ENCODE results near the gene SDC1. TPM values are rescaled to one million over a fixed set of nuclear protein-coding genes. Genes with fewer than 3 reads are reported as not detected.

Gene SDC1
- total RNA-seq, 4 donors from 2014 or later = 103 to 192 (median 127) TPM

DNA sequence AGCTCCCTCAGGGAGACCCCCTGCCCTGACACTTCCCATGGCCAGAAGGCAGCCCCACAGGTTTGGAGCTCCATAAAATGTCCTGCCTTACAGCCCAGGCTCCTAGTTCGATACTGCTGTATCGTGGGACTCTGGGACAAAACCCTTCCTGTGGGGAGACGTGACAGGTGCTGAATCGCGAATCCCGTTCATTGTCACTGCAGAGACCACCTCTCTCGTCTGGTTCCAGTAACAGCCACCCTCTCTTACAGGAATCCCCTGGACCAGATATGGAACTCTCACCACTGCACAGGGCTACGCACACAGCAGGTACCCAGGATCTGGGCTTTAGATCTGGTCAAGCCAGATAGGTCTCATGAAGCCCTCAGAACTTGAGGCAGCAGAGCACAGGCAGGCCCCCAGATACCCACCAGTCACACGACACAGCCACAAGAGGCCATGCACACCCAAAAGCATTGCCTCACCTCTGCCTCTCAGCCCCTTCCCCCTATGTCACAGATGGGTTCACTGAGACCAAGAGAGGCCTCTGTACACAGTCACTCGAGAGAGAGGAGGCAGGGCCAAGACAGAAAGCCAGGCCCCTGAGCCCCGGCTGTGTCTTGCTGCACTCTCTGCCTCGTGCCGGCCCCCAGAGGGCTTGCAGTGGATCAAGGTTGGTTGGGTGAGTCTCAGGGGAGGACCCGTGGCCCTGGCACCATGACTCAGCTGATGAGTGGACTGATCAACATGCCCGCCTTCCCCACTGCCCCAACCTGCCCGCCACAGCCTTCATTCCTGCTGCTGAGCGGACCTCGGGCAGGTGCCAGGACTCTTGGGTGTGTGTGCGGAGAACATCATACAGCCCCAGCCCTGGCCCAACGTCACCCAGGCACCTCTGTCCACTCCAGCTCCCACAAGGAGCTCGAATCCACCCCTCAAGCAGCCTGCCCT lies 7.6 kb downstream of the SDC1 start:
- no peaks in the 10 kb centered on the region for H3K36me3 ChIP-seq
- in situ Hi-C loops (cut with MboI; ENCODE audit: low pct_ligation_motif_present in 1 of 4, low pct_unique_long_range_greater_than_20kb in 1 of 4, low sequenced_read_pairs in 3 of 4) (no loop called here), intact Hi-C loops (cut with DNase I; ENCODE audit: low total_unique reads) (no loop called here)
- no peak for TF ChIP-seq EP300 (IDR thresholded peaks at IDR 0.05; ENCODE audit: low read depth)
- TF ChIP-seq POLR2A (IDR thresholded peaks at IDR 0.05) = no peak
- TF ChIP-seq POLR2AphosphoS5 (IDR thresholded peaks at IDR 0.05) = no peak
- TF ChIP-seq, protein P1, sequence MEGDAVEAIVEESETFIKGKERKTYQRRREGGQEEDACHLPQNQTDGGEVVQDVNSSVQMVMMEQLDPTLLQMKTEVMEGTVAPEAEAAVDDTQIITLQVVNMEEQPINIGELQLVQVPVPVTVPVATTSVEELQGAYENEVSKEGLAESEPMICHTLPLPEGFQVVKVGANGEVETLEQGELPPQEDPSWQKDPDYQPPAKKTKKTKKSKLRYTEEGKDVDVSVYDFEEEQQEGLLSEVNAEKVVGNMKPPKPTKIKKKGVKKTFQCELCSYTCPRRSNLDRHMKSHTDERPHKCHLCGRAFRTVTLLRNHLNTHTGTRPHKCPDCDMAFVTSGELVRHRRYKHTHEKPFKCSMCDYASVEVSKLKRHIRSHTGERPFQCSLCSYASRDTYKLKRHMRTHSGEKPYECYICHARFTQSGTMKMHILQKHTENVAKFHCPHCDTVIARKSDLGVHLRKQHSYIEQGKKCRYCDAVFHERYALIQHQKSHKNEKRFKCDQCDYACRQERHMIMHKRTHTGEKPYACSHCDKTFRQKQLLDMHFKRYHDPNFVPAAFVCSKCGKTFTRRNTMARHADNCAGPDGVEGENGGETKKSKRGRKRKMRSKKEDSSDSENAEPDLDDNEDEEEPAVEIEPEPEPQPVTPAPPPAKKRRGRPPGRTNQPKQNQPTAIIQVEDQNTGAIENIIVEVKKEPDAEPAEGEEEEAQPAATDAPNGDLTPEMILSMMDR (IDR thresholded peaks at IDR 0.05) = no peak
- H3K27ac ChIP-seq = peak overlapping the region in 1 of 4 donors; percentile 21
- H3K4me1 ChIP-seq = peaks cover 0 to 24% (median 11%) of the 10 kb centered on the region in 4 donors
- no peak for DNase-seq
- 88% methylated on average over 13 of the region's 21 CpGs; no CpG with 5 or more reads in 1 of the 2 donors for WGBS, 2 donors (ENCODE audit: low coverage in 1 of 2)
- no peak overlapping the region for H3K4me3 ChIP-seq
- no peaks in the 10 kb centered on the region for H3K27me3 ChIP-seq
- no peaks in the 10 kb centered on the region for H3K9me3 ChIP-seq

DNA sequence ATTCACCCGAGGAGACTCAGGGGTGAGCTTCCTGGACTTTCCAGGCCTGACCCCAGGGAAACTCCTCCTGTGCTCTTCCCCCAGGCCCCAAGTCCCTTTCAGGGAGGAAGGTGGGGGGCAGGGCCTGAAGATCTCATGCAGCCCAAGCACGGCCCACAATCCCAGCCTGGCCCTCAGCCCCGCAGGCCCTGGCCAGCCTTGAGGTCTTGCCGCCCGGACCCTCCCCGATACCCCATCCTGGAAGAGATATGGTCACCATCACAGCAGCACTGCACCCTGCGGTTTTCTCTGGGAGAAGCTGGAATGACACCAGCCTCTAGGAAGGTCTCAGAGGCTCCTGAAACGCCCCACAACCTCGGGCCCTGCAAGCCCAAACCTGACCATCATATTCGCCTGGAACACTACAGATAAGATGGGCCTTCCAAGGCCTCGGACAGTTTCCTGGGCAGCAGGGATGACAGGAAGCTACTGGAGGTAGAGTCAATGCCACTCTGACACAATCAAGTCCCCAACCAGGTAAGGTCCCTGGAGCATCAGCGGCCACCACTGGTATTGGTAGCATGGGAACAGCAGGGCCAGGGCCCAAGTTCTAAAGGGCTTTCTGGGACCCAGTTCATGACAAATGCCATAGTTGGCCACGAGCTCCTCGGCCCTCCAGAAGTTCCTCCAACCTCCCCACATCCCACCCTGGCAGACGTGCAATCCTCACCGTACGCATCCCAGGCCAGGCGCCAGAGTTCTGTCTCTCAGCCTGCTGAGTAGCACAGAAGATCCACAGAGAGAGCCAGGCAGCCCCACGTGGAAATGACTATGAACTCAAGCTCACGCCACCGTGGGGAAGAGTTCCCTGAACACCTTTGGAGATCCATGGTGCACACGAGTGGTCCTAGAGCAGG lies 8.6 kb downstream of the SDC1 start:
- intact Hi-C loops (cut with DNase I; ENCODE audit: low total_unique reads) (no loop called here), in situ Hi-C loops (cut with MboI; ENCODE audit: low pct_ligation_motif_present in 1 of 4, low pct_unique_long_range_greater_than_20kb in 1 of 4, low sequenced_read_pairs in 3 of 4) (no loop called here)
- no peaks in the 10 kb centered on the region for H3K27me3 ChIP-seq
- TF ChIP-seq, protein P1 (IDR thresholded peaks at IDR 0.05) = no peak
- no peak for TF ChIP-seq POLR2A (IDR thresholded peaks at IDR 0.05)
- no peak for TF ChIP-seq POLR2AphosphoS5 (IDR thresholded peaks at IDR 0.05)
- TF ChIP-seq EP300 (IDR thresholded peaks at IDR 0.05; ENCODE audit: low read depth) = no peak
- no peaks in the 10 kb centered on the region for H3K36me3 ChIP-seq
- peak overlapping the region; percentile 31 to 64 (median 48) for H3K27ac ChIP-seq
- no peak overlapping the region for H3K4me3 ChIP-seq
- H3K9me3 ChIP-seq = no peaks in the 10 kb centered on the region
- no peak for DNase-seq
- peaks cover 0 to 20% (median 10%) of the 10 kb centered on the region in 4 donors for H3K4me1 ChIP-seq
- 83% methylated on average over 20 of the region's 22 CpGs; no CpG with 5 or more reads in 1 of the 2 donors for WGBS, 2 donors (ENCODE audit: low coverage in 1 of 2)

GRCh38 chr2:20215183-20216040 lies 9.5 kb downstream of the SDC1 start:
- Histone ChIP-seq H3K27me3 (no peaks in the 10 kb centered on the region), H3K27ac (peak overlapping the region; percentile 31 to 64 (median 48)), H3K36me3 (no peaks in the 10 kb centered on the region), H3K4me1 (peaks cover 0 to 17% (median 10%) of the 10 kb centered on the region in 4 donors), H3K4me3 (no peak overlapping the region), H3K9me3 (no peaks in the 10 kb centered on the region)
- peak; percentile 60 for DNase-seq
- in situ Hi-C loops (cut with MboI; ENCODE audit: low pct_ligation_motif_present in 1 of 4, low pct_unique_long_range_greater_than_20kb in 1 of 4, low sequenced_read_pairs in 3 of 4) = no loop called here
- 77% methylated on average over 13 of the region's 13 CpGs; no CpG with 5 or more reads in 1 of the 2 donors for WGBS, 2 donors (ENCODE audit: low coverage in 1 of 2)
- TF ChIP-seq, protein P1 (IDR thresholded peaks at IDR 0.05) = no peak
- TF ChIP-seq POLR2A (IDR thresholded peaks at IDR 0.05) (no peak), POLR2AphosphoS5 (IDR thresholded peaks at IDR 0.05) (peak in 1 of 3 donors; percentile 16)
- intact Hi-C loops (cut with DNase I; ENCODE audit: low total_unique reads) = no loop called here
